Neural crest cell (in vitro differentiated cells): ENCODE results near the gene GPR171. TPM values are rescaled to one million over a fixed set of nuclear protein-coding genes. Genes with fewer than 3 reads are reported as not detected.

Source experiments
- DNase-seq: peaks from one replicate; pipeline ENCODE4 v3.0.0; 2021; ENCODE audit warnings: low read depth, mixed read lengths, low spot score
- H3K27ac Mint-ChIP-seq: one replicate; pipeline ENCODE4 v1.8.0; 2021; ENCODE audit warnings: mild to moderate bottlenecking, mixed read lengths; ENCODE audit not compliant: unreplicated experiment
- H3K27me3 Mint-ChIP-seq: 2 replicates; pipeline ENCODE4 v1.8.0; 2021; ENCODE audit warnings: low read depth, mild to moderate bottlenecking, mixed read lengths
- H3K36me3 Mint-ChIP-seq: 2 replicates; pipeline ENCODE4 v1.8.0; 2021; ENCODE audit warnings: low read depth, mild to moderate bottlenecking, mixed read lengths
- H3K4me1 Mint-ChIP-seq: 2 replicates; pipeline ENCODE4 v1.8.0; 2021; ENCODE audit warnings: mixed read lengths
- H3K4me3 Mint-ChIP-seq: one replicate; pipeline ENCODE4 v1.8.0; 2021; ENCODE audit warnings: mild to moderate bottlenecking, mixed read lengths
- H3K9me3 Mint-ChIP-seq: 2 replicates; pipeline ENCODE4 v1.8.0; 2021; ENCODE audit warnings: mixed read lengths
- CTCF ChIP-seq: fragments of 200-600 bp; sonication (generic); conservative IDR thresholded peaks from 2 replicates; pipeline ENCODE4 v1.5.0; 2021; ENCODE audit warnings: antibody characterized with exemption, mild to moderate bottlenecking
- total RNA-seq: library from RNA; stranded (reverse); gene quantifications from 2 replicates; pipeline ENCODE4 v1.2.1, GENCODE V29; 2021

Gene GPR171
- total RNA-seq, 1 donor from 2014 or later, result not detected

- Mint-ChIP-seq H3K4me1 (no peaks in the 10 kb centered on the region), H3K27me3 (no peaks in the 10 kb centered on the region), H3K4me3 (no peak overlapping the region), H3K27ac (no peak overlapping the region), H3K9me3 (peaks cover 19% of the 10 kb centered on the region), H3K36me3 (peaks cover 28% of the 10 kb centered on the region)
- no peak for DNase-seq
- TF ChIP-seq CTCF, result no peak
Observed at GRCh38 chr3:151219056-151219455, 16.0 kb upstream of the GPR171 start.

- no peak for TF ChIP-seq CTCF
- DNase-seq, result no peak
- Mint-ChIP-seq H3K27ac (no peak overlapping the region), H3K27me3 (no peaks in the 10 kb centered on the region), H3K4me3 (no peak overlapping the region), H3K4me1 (no peaks in the 10 kb centered on the region), H3K9me3 (peaks cover 19% of the 10 kb centered on the region), H3K36me3 (peaks cover 28% of the 10 kb centered on the region)
Observed at GRCh38 chr3:151218136-151218535, 15.1 kb upstream of the GPR171 start.

GRCh38 chr3:151216641-151217607, 13.9 kb upstream of the GPR171 start:
- no peaks in the 10 kb centered on the region for H3K4me1 Mint-ChIP-seq
- H3K4me3 Mint-ChIP-seq, result no peak overlapping the region
- DNase-seq, result no peak
- H3K27me3 Mint-ChIP-seq, result no peaks in the 10 kb centered on the region
- peaks cover 18% of the 10 kb centered on the region for H3K36me3 Mint-ChIP-seq
- peak overlapping the region; percentile 7 for H3K27ac Mint-ChIP-seq
- H3K9me3 Mint-ChIP-seq, result peaks cover 9% of the 10 kb centered on the region
- TF ChIP-seq CTCF, result no peak

GRCh38 chr3:151214459-151214858, 11.4 kb upstream of the GPR171 start:
- no peak overlapping the region for H3K27ac Mint-ChIP-seq
- no peaks in the 10 kb centered on the region for H3K4me1 Mint-ChIP-seq
- no peaks in the 10 kb centered on the region for H3K27me3 Mint-ChIP-seq

GRCh38 chr3:151213881-151214280, 10.9 kb upstream of the GPR171 start:
- Mint-ChIP-seq H3K27me3 (no peaks in the 10 kb centered on the region), H3K27ac (no peak overlapping the region), H3K9me3 (no peaks in the 10 kb centered on the region), H3K36me3 (no peaks in the 10 kb centered on the region), H3K4me1 (no peaks in the 10 kb centered on the region), H3K4me3 (no peak overlapping the region)
- no peak for DNase-seq
- no peak for TF ChIP-seq CTCF

More at GRCh38 chr3:151214459-151214858, 11.4 kb upstream of the GPR171 start:
- TF ChIP-seq CTCF, result no peak
- Mint-ChIP-seq H3K9me3 (no peaks in the 10 kb centered on the region), H3K36me3 (no peaks in the 10 kb centered on the region), H3K4me3 (no peak overlapping the region)
- no peak for DNase-seq
